ENCODE measurements around the gene LAMB1.

LAMB1 gene

DNA sequence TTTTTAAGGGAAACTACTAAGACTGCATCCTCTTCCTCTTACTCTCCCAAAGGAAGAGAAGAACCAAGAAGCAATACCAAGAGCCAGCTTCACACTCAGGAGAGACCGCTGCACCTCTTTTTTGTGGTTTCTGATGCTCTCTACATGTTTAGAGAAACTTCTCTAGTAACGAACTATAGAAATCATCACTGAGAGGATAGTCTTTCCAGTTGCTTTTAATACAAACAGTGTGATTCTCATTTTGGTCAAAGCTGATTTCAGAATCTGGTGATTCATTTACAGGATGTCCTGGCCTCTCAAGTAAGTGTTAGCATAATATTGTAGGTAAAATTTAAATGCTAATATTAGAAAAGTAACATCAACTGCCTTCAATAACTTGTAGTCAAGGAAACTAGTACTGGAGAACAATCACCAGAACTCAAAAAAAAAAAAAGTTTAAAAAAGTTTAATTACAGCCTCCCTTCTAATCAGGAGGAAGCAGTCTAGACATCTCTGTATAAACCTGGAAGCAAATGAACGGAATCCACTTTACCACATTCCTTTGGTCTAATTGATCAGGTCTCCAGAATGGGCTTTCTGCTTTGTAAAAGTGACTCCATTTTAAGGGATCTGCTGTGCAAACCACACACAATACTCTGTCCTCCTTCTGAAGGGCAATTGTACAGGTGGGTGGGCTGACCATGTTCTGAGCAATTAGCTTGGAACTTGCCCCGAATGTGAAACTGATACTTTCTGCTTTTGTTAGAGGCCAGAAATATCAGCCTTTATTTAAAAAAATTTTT is 3.0 kb downstream of the LAMB1 start:
- in situ Hi-C loops (cut with MboI; ENCODE audit: low sequenced_read_pairs) = no loop called here

- in situ Hi-C loops (cut with MboI; ENCODE audit: low sequenced_read_pairs) = no loop called here
These were observed 4.1 kb downstream of the LAMB1 start for GRCh38 chr7:107998660-107999480.

DNA sequence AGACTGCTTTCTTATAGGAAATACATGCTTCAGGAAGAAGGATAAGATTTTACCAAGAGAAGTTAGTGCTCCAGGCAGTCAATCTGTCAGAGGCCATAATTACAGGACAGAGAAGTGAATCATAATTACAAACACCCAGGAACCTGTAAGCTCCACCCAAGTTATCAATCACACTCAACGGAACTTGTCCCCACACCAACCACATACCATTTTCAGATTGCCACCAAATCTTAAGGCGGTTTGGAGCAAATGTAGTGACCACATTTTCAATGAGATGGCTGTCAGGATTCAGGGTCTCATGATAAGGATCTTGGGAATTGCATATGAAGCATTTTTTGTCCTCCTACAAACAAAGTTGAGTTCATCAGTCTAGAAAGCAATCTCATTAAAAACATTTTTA is 4.8 kb downstream of the LAMB1 start:
- in situ Hi-C loops (cut with MboI; ENCODE audit: low sequenced_read_pairs) = no loop called here

DNA sequence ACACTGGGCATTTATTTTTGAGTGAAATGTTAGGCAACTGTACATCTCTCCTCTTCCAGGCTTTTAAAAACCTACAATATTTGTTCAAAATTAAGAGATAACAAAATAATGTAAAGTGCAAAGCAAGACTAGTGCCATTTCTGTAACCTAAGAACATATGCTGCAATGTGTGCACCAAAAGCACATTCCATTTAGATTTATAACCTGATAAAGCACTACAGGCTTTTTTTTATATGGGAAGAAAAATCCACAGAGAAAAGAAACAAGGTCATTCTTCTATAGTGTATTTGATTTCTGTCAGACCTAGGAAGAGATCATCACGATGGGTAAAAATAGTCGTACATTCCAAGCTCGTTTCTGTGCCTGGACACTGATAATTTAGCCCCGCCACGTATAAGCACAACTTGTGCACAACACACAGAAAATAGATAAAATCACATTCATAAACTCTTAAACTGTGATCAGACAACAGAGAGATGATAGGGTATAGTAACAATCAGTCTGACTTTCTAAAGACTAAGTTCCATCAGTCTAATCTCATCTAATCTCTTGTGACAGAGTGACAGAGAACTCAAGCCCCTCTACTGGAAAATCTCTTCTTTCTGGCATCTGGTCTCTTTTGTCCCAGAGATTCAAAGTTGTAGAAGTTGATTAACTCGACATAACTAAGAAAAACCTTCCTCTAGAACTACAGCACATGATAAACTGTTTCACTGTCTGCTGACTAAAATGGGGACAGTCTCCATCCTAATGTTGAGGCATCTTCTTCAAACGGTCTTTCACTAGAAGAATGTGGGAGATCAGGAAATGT is 6.7 kb downstream of the LAMB1 start:
- in situ Hi-C loops (cut with MboI; ENCODE audit: low sequenced_read_pairs) = no loop called here

DNA sequence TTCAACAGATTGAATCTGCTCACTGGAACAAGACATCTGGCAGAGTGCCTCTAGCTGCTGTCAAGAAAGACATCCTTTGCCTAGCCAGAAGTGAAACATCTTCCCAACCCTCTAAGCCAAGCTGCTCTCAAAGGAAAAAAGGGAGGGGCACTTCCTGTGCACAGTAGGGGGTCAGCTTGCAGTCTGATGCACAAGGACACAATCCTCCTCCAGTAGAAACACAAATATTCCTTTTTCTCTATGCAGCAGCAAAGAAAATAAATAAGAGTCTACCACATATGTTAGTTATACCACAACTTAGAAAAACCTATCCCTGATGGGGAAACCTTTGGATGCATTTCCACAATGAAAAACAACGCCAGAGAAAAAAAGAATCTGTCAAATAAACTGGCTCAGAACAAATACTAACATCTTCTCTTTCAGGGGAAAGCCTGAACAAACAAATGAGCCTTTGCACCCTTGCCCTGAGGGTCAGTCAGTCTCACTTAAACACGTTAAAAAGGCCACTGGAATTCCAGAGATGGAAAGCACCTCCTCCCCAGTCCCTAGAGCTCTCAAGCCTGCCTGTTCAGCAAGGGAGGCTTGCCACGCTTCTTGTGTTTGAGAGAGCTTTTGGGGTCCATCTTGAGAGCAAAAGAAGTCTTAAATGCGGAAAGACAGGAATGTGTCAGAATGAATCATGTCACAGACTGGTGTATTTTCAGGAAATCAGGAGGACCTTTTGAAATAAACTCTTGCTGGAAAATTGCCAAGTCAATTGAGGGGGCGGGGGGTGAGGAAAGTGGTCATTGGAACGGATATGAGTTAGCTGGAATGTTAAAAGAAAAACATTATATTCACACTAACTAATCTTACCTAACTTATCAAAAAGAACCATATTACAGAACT is 7.5 kb downstream of the LAMB1 start:
- in situ Hi-C loops (cut with MboI; ENCODE audit: low sequenced_read_pairs) = no loop called here

- in situ Hi-C loops (cut with MboI; ENCODE audit: low sequenced_read_pairs) = no loop called here
These were observed 8.4 kb downstream of the LAMB1 start for GRCh38 chr7:107994421-107995030.

- in situ Hi-C loops (cut with MboI; ENCODE audit: low sequenced_read_pairs) = no loop called here
These were observed 9.1 kb downstream of the LAMB1 start for GRCh38 chr7:107993891-107994291.

GRCh38 chr7:107989618-107990373 is 13.2 kb downstream of the LAMB1 start:
- in situ Hi-C loops (cut with MboI; ENCODE audit: low sequenced_read_pairs) = no loop called here

DNA sequence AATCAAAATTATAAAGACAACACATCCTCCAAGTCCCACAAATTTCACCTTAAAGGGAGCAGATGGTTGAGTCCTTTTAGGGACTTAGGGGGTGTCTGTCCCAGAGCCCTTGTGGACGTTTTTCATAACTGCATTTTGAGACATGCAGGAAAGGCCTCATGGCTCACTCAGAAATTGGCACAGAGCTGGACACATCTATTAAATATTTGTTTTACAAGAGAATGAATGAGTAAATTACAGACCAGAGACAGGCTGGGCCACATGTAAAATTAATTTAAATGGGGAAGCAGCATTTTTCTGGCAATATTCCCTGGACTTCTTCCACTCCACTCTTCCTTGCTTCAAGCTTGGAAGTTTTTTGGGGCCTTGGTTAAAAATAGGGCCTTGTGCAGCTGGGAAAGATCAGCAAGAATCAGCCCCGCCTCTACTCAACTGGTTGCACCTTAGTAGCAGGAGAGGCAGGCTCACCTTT is 20.0 kb downstream of the LAMB1 start:
- in situ Hi-C loops (cut with MboI; ENCODE audit: low sequenced_read_pairs) = no loop called here

DNA sequence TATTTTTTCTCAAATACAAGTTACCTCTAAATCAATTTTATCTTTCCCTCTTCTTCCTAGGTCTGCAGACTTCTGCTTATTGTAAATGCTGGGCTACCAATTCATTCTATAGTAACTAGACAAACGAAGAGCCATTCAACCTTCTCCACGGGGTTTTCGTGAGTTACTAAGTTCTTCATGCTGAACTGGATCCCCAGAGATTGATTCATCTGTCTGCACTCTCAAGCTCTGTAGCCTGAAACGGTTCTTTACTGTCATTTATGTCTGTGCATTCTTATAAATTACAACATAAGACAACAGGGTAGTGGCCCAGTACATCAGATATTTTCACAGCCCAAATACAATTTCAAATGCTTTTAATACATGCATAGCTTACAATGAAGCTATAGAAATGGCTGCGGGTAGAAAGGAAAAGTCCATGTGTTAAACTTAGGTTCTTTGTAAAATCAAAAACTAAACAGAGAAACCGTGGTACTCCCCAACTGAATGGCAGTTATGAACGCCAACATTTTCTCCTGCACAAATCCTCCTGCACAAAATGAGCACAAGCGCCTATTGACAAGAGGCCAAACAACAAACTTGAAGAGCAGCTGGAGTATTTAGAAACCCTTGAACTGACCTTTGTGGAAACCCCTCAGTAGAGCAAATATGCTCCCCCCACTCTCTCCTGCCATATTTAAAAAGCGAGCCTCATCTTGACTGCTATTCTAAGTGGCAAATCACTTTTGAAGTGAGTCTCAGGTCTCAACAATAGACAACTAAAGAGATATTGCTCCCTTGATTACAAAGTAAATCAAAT is 20.7 kb downstream of the LAMB1 start:
- in situ Hi-C loops (cut with MboI; ENCODE audit: low sequenced_read_pairs) = no loop called here

- in situ Hi-C loops (cut with MboI; ENCODE audit: low sequenced_read_pairs) = no loop called here
These were observed 21.5 kb downstream of the LAMB1 start for GRCh38 chr7:107981466-107981865.

- in situ Hi-C loops (cut with MboI; ENCODE audit: low sequenced_read_pairs) = no loop called here
These were observed 22.2 kb downstream of the LAMB1 start for GRCh38 chr7:107980671-107981190.

GRCh38 chr7:107980171-107980570 is 22.8 kb downstream of the LAMB1 start:
- in situ Hi-C loops (cut with MboI; ENCODE audit: low sequenced_read_pairs) = no loop called here

GRCh38 chr7:107978815-107979408 is 24.0 kb downstream of the LAMB1 start:
- in situ Hi-C loops (cut with MboI; ENCODE audit: low sequenced_read_pairs) = no loop called here

- in situ Hi-C loops (cut with MboI; ENCODE audit: low sequenced_read_pairs) = no loop called here
These were observed 25.9 kb downstream of the LAMB1 start for GRCh38 chr7:107977048-107977447.

GRCh38 chr7:107976620-107977019 is 26.3 kb downstream of the LAMB1 start:
- in situ Hi-C loops (cut with MboI; ENCODE audit: low sequenced_read_pairs) = no loop called here

- in situ Hi-C loops (cut with MboI; ENCODE audit: low sequenced_read_pairs) = no loop called here
These were observed 27.5 kb downstream of the LAMB1 start for GRCh38 chr7:107975394-107976013.
